ENCODE measurements around the gene FRS2.

Gene FRS2

DNA sequence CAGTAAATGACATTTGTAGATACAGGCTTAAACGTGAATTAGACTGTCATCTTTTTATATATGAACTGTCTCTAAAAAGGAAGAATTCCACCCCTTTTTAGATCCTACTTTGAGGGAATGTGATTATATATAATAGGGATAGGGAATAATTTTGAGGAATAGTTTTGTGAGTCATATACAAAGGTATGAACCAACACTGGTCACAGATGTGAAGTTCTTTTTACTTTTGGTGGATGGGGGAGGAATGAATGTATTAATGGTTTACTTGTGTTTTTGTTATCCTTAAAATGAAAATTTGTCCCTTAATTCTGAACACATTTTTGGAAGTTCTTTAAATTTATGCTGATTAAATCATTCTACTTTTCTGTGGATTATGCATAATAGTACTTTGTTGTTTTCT, 30.4 kb downstream of the FRS2 start:
- Histone ChIP-seq H3K9ac (ENCODE audit: low read length in 2 of 2) (no peak overlapping the region), H3K27me3 (ENCODE audit: control insufficient read depth in 1 of 2, insufficient read depth in 2 of 2, low read length in 2 of 2) (no peaks in the 10 kb centered on the region), H3K4me1 (ENCODE audit: control insufficient read depth, insufficient read depth, low read length) (no peaks in the 10 kb centered on the region), H3K27ac (ENCODE audit: low read length) (no peak overlapping the region), H3K4me3 (ENCODE audit: low read length in 2 of 2) (no peak overlapping the region), H3K36me3 (ENCODE audit: control insufficient read depth in 2 of 2, insufficient read depth in 2 of 2, low read length in 2 of 2) (no peaks in the 10 kb centered on the region), H3K9me3 (ENCODE audit: control insufficient read depth in 2 of 2, low read length in 2 of 2) (no peaks in the 10 kb centered on the region)

DNA sequence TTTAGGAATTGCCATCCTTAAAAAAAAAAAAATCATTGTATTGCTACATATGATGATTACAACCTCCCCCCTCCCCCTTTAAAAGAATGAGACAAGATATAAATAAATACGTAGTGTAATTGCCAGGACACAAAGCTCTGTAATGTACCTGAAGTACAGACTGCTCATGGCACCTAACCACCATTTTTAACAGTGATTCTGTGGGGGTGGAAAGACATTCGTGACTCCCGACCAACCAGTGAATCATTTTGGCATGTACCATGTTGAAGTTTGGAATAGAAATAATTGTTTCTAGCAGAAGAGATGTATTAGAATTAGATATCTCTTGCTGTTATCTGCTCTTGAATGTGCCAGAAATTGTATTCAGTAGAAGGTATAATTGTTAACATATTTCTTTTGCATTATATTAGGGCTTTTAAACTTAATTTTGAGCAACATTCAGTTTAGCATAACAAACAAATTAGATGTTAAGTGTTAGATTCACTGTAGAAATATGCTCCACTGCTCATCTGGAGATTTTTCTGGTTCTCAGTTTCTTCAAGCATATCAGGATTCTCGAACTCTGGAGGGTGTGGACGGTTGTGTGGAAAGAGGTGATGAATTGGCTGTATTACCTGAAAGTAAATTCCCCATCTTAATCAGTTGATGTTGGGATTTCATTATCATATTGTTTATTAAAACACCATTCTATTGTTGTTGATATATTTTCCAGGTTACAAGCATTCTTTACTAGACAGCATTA, 31.1 kb downstream of the FRS2 start:
- Histone ChIP-seq H3K27ac (ENCODE audit: low read length) (no peak overlapping the region), H3K4me3 (ENCODE audit: low read length in 2 of 2) (no peak overlapping the region), H3K36me3 (ENCODE audit: control insufficient read depth in 2 of 2, insufficient read depth in 2 of 2, low read length in 2 of 2) (no peaks in the 10 kb centered on the region), H3K9me3 (ENCODE audit: control insufficient read depth in 2 of 2, low read length in 2 of 2) (no peaks in the 10 kb centered on the region), H3K27me3 (ENCODE audit: control insufficient read depth in 1 of 2, insufficient read depth in 2 of 2, low read length in 2 of 2) (no peaks in the 10 kb centered on the region), H3K9ac (ENCODE audit: low read length in 2 of 2) (no peak overlapping the region), H3K4me1 (ENCODE audit: control insufficient read depth, insufficient read depth, low read length) (no peaks in the 10 kb centered on the region)

DNA sequence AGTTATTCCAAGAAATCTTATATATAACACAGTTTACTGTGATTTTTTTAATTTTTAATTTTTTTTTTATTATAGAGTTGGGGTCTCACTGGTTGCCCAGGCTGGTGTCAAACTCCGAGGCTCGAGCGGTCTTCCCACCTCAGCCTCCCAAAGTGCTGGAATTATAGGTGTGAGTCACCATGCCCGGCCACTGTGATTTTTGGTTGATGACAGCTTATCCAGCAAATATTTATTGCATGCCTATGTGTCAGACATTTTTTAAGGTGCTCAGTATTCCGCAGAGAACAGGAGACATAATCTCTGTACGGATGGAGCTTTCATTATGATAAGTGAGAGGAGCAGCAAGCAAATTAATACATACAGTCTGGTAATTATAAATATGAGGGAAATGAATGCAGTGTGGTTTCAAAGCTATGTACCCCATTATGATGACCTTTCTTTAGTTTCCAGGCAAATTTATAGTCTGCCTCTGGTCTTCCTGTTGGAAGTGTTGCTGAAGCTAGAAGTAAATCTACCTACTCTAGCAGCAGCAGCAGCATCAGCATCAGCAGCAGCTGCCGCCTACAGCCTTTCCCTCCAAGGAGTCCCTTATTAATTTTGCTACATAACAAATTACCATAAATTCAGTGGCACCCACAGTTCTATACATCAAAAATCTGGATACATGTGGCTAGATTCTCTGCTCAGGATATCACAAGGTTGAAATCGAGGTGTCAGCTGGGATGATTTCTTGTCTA, 32.3 kb downstream of the FRS2 start:
- Histone ChIP-seq H3K27ac (ENCODE audit: low read length) (no peak overlapping the region), H3K9me3 (ENCODE audit: control insufficient read depth in 2 of 2, low read length in 2 of 2) (no peaks in the 10 kb centered on the region), H3K36me3 (ENCODE audit: control insufficient read depth in 2 of 2, insufficient read depth in 2 of 2, low read length in 2 of 2) (no peaks in the 10 kb centered on the region), H3K4me1 (ENCODE audit: control insufficient read depth, insufficient read depth, low read length) (no peaks in the 10 kb centered on the region), H3K27me3 (ENCODE audit: control insufficient read depth in 1 of 2, insufficient read depth in 2 of 2, low read length in 2 of 2) (no peaks in the 10 kb centered on the region), H3K9ac (ENCODE audit: low read length in 2 of 2) (no peak overlapping the region), H3K4me3 (ENCODE audit: low read length in 2 of 2) (no peak overlapping the region)

DNA sequence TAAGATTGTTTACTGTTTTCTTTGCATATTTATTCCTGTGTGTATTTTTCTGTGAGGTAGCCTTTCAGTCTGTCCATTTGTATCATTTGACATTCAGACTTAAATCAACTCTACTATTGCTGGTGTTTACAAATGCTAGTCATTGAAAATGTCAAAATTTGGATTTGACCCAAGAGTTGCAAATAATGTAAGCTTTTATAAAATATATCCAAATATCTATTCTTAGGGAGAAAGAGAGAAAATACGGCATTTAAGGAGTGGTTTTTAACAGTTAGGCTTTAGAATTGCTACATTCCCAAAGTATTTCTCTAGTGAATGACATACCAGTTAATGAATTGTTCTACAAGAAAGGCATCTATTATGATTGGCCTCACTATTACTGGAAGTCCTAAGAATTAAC, 37.9 kb downstream of the FRS2 start:
- no peaks in the 10 kb centered on the region for H3K4me1 ChIP-seq (ENCODE audit: control insufficient read depth, insufficient read depth, low read length)
- H3K36me3 ChIP-seq (ENCODE audit: control insufficient read depth in 2 of 2, insufficient read depth in 2 of 2, low read length in 2 of 2), result no peaks in the 10 kb centered on the region
- no peak overlapping the region for H3K27ac ChIP-seq (ENCODE audit: low read length)
- no peaks in the 10 kb centered on the region for H3K9me3 ChIP-seq (ENCODE audit: control insufficient read depth in 2 of 2, low read length in 2 of 2)
- no peak overlapping the region for H3K4me3 ChIP-seq (ENCODE audit: low read length in 2 of 2)
- H3K27me3 ChIP-seq (ENCODE audit: control insufficient read depth in 1 of 2, insufficient read depth in 2 of 2, low read length in 2 of 2), result no peaks in the 10 kb centered on the region
- H3K9ac ChIP-seq (ENCODE audit: low read length in 2 of 2), result no peak overlapping the region

DNA sequence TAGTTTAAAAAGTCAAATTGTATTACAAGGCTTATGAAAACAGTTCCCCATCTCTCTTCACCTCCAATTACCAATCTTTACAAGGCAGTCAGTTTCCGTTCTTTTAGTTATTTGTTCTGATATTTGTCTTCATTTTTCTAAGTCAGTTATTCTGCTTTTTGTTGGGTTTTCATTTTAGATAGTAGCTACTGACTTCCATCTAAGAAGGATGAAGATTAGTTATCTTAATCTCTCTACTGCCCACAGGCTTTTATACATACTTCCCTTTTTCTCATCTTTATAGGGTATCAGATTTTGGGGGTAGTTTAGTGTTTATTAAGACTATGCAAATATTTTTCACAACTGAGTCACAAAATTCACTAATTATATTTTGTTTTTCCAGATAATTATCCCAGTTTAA, 38.4 kb downstream of the FRS2 start:
- no peaks in the 10 kb centered on the region for H3K9me3 ChIP-seq (ENCODE audit: control insufficient read depth in 2 of 2, low read length in 2 of 2)
- no peak overlapping the region for H3K9ac ChIP-seq (ENCODE audit: low read length in 2 of 2)
- no peak overlapping the region for H3K4me3 ChIP-seq (ENCODE audit: low read length in 2 of 2)
- H3K27ac ChIP-seq (ENCODE audit: low read length), result no peak overlapping the region
- H3K36me3 ChIP-seq (ENCODE audit: control insufficient read depth in 2 of 2, insufficient read depth in 2 of 2, low read length in 2 of 2), result no peaks in the 10 kb centered on the region
- no peaks in the 10 kb centered on the region for H3K27me3 ChIP-seq (ENCODE audit: control insufficient read depth in 1 of 2, insufficient read depth in 2 of 2, low read length in 2 of 2)
- no peaks in the 10 kb centered on the region for H3K4me1 ChIP-seq (ENCODE audit: control insufficient read depth, insufficient read depth, low read length)

DNA sequence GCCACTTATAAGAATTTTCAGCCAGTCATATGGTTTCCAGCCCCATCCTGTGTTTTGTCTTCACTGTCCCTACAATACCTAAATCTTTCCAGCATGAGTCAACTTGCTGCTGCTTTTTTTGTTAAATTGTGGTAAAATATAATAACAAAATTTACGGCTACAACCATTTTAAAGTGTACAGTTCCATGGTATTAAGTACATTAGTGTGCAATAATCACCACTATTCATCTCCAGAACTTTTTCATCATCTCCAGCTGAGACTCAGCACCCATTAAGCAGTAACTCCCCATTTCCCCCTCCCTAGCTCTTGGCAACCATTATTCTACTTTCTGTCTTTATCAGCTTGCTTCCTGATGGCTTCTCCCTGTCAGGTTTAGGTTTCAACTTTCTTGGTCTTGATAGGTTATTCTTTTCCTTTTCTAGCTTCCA, 39.1 kb downstream of the FRS2 start:
- Histone ChIP-seq H3K4me3 (ENCODE audit: low read length in 2 of 2) (no peak overlapping the region), H3K36me3 (ENCODE audit: control insufficient read depth in 2 of 2, insufficient read depth in 2 of 2, low read length in 2 of 2) (no peaks in the 10 kb centered on the region), H3K27me3 (ENCODE audit: control insufficient read depth in 1 of 2, insufficient read depth in 2 of 2, low read length in 2 of 2) (no peaks in the 10 kb centered on the region), H3K27ac (ENCODE audit: low read length) (no peak overlapping the region), H3K4me1 (ENCODE audit: control insufficient read depth, insufficient read depth, low read length) (no peaks in the 10 kb centered on the region), H3K9me3 (ENCODE audit: control insufficient read depth in 2 of 2, low read length in 2 of 2) (no peaks in the 10 kb centered on the region), H3K9ac (ENCODE audit: low read length in 2 of 2) (no peak overlapping the region)

DNA sequence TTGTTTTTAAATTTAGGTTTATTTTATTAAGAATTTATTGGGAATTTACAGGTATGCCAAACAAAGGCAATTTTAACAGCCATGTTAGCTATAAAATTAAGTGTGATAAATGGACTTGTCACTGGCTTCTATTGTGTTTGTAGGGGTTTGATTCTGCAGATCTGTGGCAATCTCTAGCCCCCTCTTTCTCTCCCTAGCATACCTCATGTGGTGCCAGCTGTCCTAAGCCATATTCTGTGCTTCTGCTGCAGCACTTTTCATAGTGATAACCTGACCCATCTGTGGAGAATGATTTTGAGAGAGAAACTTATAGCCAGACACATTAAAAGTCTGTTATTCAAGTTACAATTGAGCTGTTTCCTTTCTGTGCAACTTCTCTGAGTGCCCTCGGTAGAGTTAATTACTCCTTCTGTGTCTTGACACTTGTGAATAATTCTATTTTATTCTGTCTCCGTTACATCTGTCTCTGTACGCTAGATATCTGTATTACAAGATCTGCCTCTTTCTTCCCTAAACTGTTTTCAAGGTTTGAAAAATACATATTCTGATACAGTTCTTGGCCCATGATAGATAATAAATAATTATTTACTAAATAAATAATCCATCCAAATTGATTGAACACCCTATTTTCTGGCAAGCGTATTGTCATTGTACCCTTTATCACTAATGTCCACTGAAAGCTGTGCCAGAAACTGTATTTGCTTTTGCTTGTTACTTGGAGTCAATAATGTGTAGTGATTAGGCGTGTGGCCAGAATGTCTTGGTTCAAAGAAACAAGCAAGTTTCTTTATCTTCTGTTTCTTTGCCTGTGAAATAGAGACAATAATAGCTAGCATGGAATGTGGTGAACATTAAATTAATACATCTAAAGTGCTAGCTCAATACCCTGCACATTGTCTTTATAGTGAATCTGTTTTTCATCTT, 40.0 kb downstream of the FRS2 start:
- no peaks in the 10 kb centered on the region for H3K27me3 ChIP-seq (ENCODE audit: control insufficient read depth in 1 of 2, insufficient read depth in 2 of 2, low read length in 2 of 2)
- H3K9ac ChIP-seq (ENCODE audit: low read length in 2 of 2), result no peak overlapping the region
- H3K9me3 ChIP-seq (ENCODE audit: control insufficient read depth in 2 of 2, low read length in 2 of 2), result no peaks in the 10 kb centered on the region
- H3K4me1 ChIP-seq (ENCODE audit: control insufficient read depth, insufficient read depth, low read length), result no peaks in the 10 kb centered on the region
- H3K36me3 ChIP-seq (ENCODE audit: control insufficient read depth in 2 of 2, insufficient read depth in 2 of 2, low read length in 2 of 2), result no peaks in the 10 kb centered on the region
- H3K4me3 ChIP-seq (ENCODE audit: low read length in 2 of 2), result no peak overlapping the region
- no peak overlapping the region for H3K27ac ChIP-seq (ENCODE audit: low read length)

DNA sequence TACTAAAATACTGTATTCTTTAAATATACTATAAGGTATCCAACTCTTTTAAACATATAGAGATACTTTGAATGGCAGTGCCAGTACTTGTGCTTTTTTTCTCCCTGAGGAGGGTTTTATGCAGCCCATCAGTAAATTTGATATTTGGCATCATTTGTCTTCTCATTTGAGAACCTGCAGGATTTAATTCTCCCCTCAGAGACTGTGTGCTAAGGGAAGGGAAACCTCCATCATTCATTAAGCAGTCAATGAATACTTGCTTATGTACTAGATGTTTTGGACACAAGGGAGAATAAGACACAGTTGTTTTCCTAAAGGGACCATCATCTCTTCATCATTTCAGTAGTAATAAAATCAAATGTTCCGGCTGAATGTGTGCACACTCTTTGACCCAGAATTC, 40.8 kb downstream of the FRS2 start:
- H3K4me1 ChIP-seq (ENCODE audit: control insufficient read depth, insufficient read depth, low read length), result no peaks in the 10 kb centered on the region
- no peak overlapping the region for H3K4me3 ChIP-seq (ENCODE audit: low read length in 2 of 2)
- no peak overlapping the region for H3K27ac ChIP-seq (ENCODE audit: low read length)
- H3K9me3 ChIP-seq (ENCODE audit: control insufficient read depth in 2 of 2, low read length in 2 of 2), result no peaks in the 10 kb centered on the region
- no peaks in the 10 kb centered on the region for H3K36me3 ChIP-seq (ENCODE audit: control insufficient read depth in 2 of 2, insufficient read depth in 2 of 2, low read length in 2 of 2)
- H3K27me3 ChIP-seq (ENCODE audit: control insufficient read depth in 1 of 2, insufficient read depth in 2 of 2, low read length in 2 of 2), result no peaks in the 10 kb centered on the region
- H3K9ac ChIP-seq (ENCODE audit: low read length in 2 of 2), result no peak overlapping the region

DNA sequence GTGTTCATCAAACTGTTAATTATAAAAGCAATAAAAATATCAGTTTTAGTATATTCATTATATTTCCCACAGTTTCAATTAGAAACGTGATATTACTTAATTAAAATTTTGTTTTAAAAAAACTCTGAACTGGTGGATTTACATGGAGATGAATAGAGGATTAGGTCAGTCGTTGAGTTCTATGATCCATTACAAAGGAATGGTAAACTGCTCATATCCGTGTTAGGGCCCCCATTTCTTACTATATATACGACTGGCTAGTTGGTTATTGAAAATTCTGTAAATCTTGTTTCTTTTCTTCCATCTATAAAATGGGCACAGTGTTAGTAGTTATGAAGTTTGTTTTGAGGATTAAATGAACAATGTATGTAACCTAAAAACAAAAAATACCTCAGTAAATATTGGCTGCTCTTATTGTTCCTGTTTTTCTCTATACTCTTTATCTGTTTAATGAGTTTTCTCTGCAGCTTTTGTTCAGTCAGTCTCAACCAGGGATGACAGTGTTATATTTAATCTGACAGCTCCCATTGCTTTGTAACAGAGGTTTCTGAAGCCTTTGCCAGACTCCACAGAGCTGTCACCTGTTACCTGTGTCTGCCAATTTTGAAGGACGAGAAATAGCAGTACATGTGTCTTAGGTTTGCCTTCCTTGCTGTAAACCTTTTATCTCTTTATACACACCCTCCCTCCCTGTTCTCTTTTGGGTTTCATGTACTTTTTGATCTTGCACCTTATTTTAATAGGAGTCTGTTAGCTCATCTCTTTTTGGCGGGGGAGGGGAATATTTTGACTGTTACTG, 41.5 kb downstream of the FRS2 start:
- H3K36me3 ChIP-seq (ENCODE audit: control insufficient read depth in 2 of 2, insufficient read depth in 2 of 2, low read length in 2 of 2), result no peaks in the 10 kb centered on the region
- no peak overlapping the region for H3K9ac ChIP-seq (ENCODE audit: low read length in 2 of 2)
- H3K4me1 ChIP-seq (ENCODE audit: control insufficient read depth, insufficient read depth, low read length), result no peaks in the 10 kb centered on the region
- H3K27me3 ChIP-seq (ENCODE audit: control insufficient read depth in 1 of 2, insufficient read depth in 2 of 2, low read length in 2 of 2), result no peaks in the 10 kb centered on the region
- no peak overlapping the region for H3K4me3 ChIP-seq (ENCODE audit: low read length in 2 of 2)
- no peaks in the 10 kb centered on the region for H3K9me3 ChIP-seq (ENCODE audit: control insufficient read depth in 2 of 2, low read length in 2 of 2)
- H3K27ac ChIP-seq (ENCODE audit: low read length), result no peak overlapping the region

DNA sequence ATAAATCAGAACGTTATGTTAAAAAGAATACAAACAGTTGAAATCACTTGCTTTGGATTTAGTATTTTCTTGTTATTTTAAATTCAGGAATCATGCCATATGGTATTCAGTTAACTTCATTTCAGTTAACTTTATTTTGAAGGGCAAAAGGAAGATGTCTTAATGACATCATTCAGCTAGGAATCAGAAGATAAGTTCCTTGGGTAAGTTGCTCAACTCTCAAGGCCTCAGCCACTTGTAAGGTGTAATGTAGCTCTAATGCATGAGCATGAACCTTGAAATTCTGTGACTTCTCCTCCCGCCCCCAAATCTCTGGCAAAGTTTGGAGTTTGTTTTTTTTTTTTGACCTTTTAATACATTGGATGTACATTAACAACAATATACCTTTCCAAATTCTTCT, 42.6 kb downstream of the FRS2 start:
- Histone ChIP-seq H3K9ac (ENCODE audit: low read length in 2 of 2) (no peak overlapping the region), H3K27me3 (ENCODE audit: control insufficient read depth in 1 of 2, insufficient read depth in 2 of 2, low read length in 2 of 2) (no peaks in the 10 kb centered on the region), H3K4me1 (ENCODE audit: control insufficient read depth, insufficient read depth, low read length) (no peaks in the 10 kb centered on the region), H3K4me3 (ENCODE audit: low read length in 2 of 2) (no peak overlapping the region), H3K36me3 (ENCODE audit: control insufficient read depth in 2 of 2, insufficient read depth in 2 of 2, low read length in 2 of 2) (no peaks in the 10 kb centered on the region), H3K27ac (ENCODE audit: low read length) (no peak overlapping the region), H3K9me3 (ENCODE audit: control insufficient read depth in 2 of 2, low read length in 2 of 2) (no peaks in the 10 kb centered on the region)
